HL-60/S4 treated with phorbol 12-myristate 13-acetate at 8.2 ng/mL for 4 days and 3 days (cell line): ENCODE measurements around the gene AKAP13.
"Not testable (repeated sequence)": the region's sequence is repeated elsewhere in the genome, so short reads cannot be mapped to it uniquely, and the experiment has no call there.

Experiments
- in situ Hi-C: fragments of 300-500 bp; cut with MboI; formaldehyde crosslinking; loops from 2 replicates; pipeline ENCODE4 v1.15.0; 2022; ENCODE audit warnings: low sequenced_read_pairs

AKAP13 gene

DNA sequence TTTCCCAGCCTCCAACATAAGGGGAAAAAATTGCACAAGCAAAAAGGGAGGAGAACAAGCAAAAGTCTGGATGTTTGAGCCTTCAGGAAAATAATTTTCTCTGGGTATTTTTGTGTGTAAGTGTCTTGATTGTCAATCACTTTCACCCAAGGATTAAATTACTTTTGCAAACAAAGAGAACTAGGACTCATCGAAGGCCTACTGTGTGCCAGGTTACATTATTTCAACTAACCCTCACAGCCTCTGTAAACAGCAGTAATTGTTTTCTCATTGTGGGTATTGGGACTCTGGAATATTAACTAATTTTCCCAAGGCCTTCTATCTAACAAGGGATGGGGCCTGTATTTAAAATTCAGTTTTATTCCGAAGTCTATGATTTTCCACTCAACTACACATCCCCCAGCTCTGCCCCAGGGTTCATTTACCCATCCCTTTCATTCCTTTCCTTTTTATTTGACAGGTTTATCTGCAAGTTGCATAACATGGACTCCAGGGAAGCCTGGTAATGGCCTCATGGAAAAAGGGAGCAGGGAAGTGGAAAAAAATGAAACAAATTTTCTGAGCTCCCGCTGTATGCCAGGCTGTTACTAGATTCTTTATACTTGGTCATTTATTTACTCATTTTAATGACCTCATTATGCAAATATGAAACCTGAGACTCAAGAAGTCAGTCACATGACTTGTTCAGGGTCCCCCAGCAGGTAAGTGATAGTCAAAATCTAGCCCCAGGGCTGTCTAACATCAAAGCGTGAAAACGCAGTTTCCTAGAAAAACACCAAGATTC is 32.9 kb upstream of the AKAP13 start:
- in situ Hi-C loops: not testable (repeated sequence)

DNA sequence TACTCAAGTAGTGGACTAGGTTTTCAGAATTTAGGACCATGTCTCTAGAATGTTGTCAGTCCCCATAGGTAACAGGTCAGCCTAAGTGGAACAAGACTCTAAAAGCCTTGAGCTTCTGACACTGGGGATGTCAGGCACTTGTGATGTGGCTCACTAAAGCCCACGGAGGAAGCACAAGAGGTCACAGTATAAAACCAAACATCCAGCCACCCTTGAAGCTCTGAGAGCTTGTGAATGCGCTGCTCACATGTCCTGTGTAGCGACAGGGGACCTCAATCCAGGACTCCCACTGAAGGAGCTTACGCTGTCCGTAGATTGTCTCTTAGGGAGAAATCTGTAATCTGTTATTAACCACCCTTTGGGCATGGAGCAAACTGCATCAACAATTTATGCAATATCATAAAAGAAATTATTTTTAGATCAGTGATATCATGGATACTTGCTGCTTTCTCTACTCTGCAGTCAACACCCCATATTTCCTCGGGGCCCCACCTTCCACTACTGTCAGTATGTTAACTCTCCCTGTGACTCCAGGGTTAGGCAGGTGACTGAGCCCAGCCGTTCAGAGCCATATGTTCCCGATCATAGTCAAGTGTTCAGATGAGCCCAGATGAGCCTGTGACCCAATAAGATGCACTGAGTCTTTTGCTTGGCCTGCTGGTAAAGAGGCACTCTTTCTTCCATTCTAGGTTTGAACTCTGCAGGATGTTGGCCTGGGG is 32.2 kb upstream of the AKAP13 start:
- in situ Hi-C loops: not testable (repeated sequence)

DNA sequence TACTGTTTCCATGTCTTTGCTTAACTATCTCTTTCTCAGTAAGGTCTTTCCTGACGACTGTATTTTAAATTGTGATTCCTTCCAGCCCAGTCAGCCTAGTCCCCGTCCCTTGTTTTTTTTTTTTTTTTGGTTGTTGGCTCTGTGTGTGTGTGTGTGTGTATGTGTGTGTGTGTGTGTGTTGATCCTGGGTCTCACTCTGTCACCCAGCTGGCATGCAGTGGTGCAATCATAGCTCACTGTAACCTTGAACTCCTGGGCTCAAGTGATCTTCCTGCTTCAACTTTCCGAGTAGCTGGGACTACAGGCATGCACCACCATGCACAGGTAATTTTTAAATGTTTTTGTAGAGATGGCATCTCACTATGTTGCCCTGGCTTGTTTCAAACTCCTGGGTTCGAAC is 31.3 kb upstream of the AKAP13 start:
- in situ Hi-C loops: not testable (repeated sequence)

DNA sequence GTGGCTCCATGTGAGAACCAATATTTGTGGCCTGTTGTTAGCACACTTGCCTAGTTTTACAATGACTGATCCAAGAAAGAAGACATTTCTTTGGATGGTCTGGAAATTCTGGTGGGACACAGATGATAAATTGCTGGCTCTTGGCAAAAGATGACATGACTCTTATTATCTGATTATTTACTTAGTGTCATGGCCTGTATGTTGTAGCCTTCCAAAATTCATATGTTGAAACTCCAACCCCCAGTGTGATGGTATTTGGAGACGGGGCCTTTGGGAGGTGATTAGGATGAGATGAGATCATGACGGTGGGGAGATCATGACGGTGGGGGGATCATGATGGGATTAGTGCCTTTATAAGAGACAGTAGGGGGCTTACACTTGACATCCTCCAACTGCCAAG is 30.0 kb upstream of the AKAP13 start:
- in situ Hi-C loops: loop anchor here (25.0 kb wide), 1 partner anchor 112 kb away; no protein-coding TSS in a partner anchor

DNA sequence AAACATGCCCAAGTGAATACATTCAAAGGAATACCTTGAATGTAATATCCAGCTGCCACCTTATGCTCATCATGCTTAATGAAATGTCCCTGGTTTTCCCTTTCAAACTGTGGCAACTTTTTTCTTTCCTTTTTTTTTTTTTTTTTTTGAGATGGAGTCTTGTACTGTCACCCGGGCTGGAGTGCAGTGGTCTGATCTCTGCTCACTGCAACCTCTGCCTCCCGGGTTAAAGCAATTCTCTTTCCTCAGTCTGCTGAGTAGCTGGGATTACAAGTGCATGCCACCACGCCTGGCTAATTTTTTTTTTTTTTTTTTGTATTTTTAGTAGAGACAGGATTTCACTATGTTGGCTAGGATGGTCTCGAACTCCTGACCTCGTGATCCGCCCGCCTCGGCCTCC is 28.9 kb upstream of the AKAP13 start:
- in situ Hi-C loops: loop anchor here (25.0 kb wide), 1 partner anchor 111 kb away; no protein-coding TSS in a partner anchor

DNA sequence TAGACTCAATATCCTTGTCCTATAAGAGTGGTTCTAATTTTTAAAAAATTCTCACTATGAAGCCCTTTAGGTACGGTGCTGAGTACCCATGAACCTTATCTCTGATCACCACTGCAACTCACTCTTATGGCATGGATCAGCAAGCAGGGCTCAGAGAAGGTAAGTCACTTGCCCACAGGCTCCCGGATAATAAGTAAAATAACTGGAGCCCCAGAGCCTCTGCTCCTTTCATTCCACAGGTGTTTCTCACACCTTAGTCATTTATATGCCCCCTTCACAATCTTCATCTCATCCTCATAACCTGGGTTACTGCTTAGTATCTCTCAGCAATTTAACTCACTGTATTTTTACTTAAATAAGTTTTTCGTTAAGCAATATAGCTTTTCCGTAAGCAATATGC is 28.4 kb upstream of the AKAP13 start:
- in situ Hi-C loops: loop anchor here (25.0 kb wide), 1 partner anchor 110 kb away; no protein-coding TSS in a partner anchor

DNA sequence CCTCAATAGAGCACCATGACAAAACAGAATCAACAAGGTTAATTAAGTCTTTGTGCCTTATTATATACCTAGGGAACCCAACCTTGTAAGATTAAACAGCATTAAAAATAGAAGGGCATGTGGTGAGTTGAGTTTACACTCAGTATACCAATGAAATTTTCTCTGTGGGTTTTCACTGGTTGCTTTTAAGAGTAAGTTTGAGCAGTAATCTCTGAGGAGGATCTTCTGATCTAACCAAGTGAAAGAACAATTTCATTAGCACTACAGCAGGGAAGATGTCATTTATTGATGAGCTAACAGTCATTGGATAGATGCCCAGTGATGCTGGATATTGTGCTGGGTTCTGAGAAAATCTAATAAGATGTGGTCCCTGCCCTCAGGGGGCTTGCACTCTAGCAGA is 26.9 kb upstream of the AKAP13 start:
- in situ Hi-C loops: loop anchor here (25.0 kb wide), 1 partner anchor 109 kb away; no protein-coding TSS in a partner anchor

DNA sequence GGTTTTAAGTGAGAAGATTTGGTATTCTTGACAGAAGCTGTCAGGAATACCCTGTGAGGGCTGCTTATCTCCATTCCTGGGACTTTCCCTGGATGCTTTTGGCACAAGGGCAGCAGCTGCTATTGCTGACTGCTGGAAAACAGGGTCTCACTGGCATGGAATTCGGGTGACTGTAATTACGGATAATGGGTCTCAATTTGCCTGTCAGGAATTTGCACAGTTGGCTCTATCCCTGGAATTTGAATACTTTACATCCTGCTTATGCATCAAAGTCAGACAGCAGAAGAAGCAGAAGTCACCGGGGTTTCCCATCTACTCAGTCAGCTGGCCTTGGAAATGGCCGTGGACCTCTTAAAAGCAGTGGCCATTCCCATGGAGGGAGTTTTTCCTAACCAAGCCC is 25.9 kb upstream of the AKAP13 start:
- in situ Hi-C loops: loop anchor here (25.0 kb wide), 1 partner anchor 108 kb away; no protein-coding TSS in a partner anchor

DNA sequence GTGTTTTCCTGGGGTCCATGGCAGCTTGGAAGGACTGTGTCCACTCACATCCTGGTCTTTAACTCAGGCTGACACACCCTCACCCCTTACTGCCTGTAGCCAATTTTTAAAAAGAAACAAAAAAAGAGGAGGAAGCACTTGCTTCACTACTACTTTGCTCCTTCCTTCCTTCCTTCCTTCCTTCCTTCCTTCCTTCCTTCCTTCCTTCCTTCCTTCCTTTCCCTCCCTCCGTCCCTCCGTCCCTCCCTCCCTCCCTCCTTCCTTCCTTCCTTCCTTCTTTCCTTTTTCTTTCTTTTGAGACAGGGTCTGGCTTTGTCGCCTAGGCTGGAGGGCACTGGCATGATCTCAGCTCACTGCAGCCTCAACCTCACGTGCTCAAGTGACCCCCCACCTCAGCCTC is 25.5 kb upstream of the AKAP13 start:
- in situ Hi-C loops: loop anchor here (25.0 kb wide), 1 partner anchor 107 kb away; no protein-coding TSS in a partner anchor

DNA sequence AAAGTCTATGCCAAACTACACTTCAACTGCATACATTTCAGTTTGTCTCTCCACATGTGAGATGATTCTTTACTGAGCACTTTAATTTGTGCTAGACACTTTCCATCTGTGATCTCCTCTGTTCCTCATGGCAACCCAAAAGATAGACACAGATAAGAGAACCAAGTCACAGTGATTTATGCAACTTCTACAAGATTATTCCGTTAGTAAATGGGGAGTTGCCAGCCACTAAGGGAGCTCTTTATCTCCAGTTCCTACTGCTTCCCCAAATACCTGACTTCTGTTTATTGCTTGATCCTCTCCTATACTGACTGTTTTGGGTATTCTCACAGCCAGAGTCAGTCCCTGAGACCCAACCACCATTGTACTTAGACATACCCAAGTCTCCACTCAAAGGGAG is 24.1 kb upstream of the AKAP13 start:
- in situ Hi-C loops: loop anchor here (25.0 kb wide), 1 partner anchor 106 kb away; no protein-coding TSS in a partner anchor

DNA sequence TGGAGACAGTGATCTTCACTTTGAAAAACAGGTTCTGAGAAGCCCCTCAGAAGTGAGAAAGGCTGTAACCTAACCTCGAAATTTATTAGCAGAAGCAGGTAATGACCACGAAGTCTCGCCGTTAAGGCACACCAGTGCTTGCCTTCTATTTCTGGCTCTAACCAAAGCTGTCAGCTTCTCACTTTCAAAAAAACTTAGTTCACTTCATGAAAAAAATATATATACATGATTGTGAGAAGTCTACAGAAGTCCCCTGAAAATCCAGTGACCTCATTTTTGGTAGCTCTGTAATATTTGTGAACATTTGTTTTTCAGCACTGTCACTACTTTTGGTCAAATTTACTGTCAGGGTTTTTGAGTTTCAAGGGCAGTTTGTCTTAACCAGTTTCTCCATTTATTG is 19.1 kb upstream of the AKAP13 start:
- in situ Hi-C loops: loop anchor here (25.0 kb wide), 1 partner anchor 101 kb away; no protein-coding TSS in a partner anchor

DNA sequence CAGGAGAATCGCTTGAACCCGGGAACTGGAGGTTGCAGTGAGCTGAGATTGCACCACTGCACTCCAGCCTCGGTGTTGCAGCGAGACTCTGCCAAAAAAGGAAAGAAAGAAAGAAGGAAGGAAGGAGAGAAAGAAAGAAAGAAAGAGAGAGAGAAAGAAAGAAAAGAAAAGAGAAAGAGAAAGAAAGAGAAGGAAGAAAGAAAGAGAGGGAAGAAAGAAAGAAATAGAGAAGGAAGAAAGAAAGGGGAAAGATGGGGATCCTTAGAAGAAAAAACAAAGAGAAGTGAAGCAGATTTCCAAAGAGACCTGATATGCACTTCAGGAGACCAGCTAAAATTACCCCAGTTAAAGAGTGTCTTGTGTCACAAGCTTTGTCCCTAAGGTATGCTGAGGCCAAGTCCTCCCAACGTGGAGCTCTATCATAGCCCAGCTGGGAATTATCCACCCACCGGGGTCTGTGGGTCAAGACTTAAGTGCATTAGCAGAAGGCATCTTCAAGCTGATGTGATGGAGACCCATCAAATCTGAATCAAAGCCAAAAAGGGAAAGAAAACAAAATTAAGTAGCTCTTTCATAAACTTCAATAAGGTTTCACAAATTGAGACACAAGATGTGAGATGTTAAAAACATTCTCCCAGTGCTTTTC is 17.8 kb upstream of the AKAP13 start:
- in situ Hi-C loops: loop anchor here (25.0 kb wide), 1 partner anchor 100 kb away; no protein-coding TSS in a partner anchor

DNA sequence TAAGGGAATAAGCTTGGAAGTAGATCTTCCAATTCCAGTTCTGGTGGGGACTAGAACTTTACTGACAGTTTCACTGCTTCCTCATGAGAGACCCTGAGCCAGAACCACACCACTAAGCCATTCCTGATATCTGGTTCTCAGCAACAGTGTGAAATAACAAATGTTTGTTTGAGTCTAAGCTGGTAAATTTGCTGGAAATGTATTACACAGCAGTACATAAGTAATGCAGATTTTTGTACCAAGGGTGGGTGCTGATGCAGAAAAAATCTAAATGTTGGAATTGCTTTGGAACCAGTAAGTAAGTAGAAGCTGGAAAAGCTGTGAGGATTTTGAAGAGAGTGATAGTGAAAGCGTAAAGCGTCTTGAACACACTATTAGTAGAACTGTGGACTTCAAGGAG is 14.4 kb upstream of the AKAP13 start:
- in situ Hi-C loops: loop anchor here (25.0 kb wide), 1 partner anchor 96 kb away; no protein-coding TSS in a partner anchor

DNA sequence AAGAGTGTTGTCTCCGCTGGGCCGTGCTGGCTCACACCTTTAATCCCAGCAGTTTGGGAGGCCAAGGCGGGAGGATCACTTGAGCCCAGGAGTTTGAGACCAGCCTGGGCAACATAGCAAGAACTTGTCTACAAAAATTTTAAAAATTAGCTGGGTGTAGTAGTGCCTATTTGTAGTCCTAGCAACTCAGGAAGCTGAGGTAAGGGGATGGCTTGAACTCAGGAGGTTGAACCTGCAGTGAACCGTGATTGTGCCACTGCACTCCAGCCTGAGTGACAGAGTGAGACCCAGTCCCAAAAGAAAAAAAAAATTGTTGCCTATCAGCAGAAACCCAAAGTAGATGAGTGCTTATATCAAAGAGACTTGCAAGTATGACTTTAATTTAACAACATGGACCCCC is 12.7 kb upstream of the AKAP13 start:
- in situ Hi-C loops: loop anchor here (25.0 kb wide), 1 partner anchor 95 kb away; no protein-coding TSS in a partner anchor

DNA sequence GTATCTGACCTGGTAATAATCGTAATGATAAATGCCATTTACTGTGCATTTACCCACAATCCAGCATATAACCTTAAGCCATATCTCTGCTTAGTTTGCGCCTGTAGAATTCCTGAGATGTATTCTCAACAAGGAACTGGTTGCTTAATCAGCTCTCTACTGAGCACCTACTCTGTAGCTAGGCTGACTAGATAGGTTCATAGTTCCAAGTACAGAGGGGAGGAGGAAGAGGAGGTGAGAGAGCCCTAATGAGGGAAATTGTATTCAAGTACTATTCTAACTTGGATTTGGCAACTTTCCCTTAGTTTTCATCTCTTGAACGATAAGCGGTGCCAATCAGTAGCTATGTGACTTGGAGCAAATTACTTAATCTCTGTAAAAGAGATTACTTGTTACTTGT is 5.6 kb upstream of the AKAP13 start:
- in situ Hi-C loops: loop anchor here (25.0 kb wide), 1 partner anchor 87 kb away; no protein-coding TSS in a partner anchor

DNA sequence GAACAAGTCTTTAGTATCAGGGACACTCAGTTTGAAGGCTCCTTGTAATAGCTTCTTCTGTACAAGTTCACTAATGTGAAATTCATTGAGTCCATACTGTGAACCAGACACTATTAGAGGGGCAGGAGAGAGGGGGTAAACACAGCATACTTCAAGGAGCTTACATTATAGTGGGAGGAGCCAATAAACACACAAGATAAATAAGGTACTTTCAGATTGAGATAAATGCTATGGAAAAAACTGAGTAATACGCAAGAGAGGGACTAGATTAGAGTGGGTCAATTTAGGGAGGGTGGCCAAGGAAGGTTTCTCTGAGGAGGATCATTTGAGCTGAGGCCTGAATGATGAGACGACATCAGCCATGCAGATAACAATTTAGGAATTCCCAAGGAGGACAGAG is 3.1 kb upstream of the AKAP13 start:
- in situ Hi-C loops: no loop called here

DNA sequence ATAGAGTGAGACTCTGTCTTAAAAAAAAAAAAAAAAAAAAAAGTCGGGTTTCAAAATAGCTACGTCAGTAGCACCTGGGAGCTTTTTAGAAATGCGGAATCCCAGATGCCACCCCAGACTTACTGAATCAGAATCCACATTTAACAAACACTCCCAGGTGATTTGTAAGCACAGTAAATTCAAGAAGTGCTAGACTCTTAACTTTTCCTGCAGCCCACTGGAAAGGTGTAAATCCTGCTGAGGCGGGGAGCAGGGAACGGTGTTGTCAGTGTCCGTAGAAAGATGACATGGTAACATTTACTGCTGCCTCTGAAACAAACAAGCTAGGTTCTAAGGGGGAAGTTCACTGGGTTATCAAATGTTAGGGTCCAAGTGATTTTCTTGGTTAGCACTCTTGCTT is 2.4 kb upstream of the AKAP13 start:
- in situ Hi-C loops: no loop called here

DNA sequence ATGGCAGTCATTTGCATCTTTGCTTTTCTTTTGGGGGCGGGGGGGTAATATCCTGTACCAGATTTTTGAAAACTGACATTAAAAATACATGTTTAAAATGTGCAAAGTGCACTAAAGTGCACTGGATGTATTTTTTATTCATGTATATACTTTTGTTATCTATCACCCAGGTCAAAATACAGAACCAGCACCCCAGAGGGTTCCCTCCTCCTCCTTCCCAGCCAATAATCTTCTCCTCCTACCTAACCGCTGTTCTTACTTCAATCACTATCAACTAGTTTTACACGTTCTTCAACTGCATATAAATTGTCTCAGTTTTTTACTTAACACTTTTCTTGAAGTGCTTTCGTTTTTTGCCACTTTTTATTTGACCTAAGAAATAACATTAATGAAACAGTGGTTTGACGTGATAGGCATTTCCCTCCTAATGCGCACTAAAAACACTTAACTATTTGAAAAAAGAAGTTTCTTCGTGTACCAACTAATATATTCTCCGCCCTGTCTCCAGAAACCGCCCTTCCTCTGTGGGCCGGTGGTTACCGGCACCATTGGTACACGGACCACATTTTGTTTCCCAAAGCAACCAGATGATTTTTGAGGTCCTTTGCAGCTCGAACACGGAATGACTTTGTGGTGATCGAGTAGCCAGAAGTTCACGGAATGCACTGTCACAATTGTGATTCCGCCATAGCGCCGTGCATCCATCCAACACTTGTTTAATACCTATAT is 836 bp upstream of the AKAP13 start:
- in situ Hi-C loops: no loop called here

DNA sequence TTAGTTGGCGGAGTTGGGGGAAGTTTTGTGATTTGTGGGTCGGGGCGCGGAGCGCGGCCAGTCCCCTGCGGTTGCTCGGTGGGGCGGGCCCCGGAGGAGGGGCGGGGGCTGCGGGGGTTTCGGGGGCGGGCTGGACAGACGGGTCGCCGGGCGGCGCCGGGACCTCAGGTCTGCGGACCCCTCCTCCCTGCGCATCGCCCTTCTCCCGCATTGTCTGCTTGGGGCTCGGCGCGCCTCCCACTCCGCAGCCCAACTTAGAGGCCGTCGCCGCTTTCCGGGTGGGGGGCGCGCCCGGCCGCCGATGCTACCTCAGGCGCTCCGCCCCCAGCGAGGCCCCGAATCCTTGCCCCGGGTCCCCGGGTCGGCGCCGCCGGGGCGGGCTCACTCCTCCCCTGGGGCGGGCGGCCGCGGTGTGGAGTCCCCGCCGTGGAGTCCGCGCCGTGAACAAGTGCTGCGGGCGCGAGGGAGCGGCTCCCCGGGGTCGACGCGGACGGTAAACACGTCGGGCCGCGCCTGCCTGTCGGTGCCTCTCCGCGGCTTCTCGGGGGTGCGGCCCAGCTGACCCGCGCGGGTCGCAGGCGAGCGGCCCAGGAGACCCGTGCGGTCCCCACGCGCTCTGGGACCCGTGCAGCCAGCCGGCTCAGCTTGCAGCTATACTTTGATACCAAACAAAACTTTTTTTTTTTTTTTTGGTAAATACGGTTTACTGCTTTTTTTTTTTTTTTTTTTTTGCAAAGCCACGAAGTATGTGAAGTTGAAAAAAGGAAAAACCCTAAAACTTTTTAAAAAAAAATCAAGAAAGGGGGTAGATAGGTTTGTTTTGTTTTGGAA is 624 bp downstream of the AKAP13 start:
- in situ Hi-C loops: no loop called here
